CD14-positive monocyte (primary cell): ENCODE measurements around the gene GON4L. TPM values are rescaled to one million over a fixed set of nuclear protein-coding genes. Genes with fewer than 3 reads are reported as not detected.
A peak's percentile ranks its signal among the peaks of the same experiment; 100 is the strongest.

Experiments
- DNase-seq, 3 donors: peaks; one replicate each; pipeline ENCODE4 v3.0.0-alpha.2; 2011 to 2022
- H2AFZ ChIP-seq: 2 replicates; pipeline ENCODE4 v1.6.0; 2012; ENCODE audit warnings: mild to moderate bottlenecking, low read depth, low read length, inconsistent platforms; ENCODE audit not compliant: insufficient read depth, poor library complexity, severe bottlenecking
- H3K27ac ChIP-seq, 2 donors: 1 replicate in 1 of 2; 2 replicates in 1 of 2; pipeline ENCODE4 v1.5.1; 2012 to 2013; ENCODE audit warnings: low read length in 2 of 2, control low read depth in 1 of 2, inconsistent platforms in 1 of 2, low read depth in 1 of 2, mild to moderate bottlenecking in 1 of 2
- H3K27me3 ChIP-seq, 2 donors: one replicate each; pipeline versions ENCODE4 v1.6.0 to v1.6.1; 2011 to 2013; ENCODE audit warnings: low read length in 2 of 2; ENCODE audit not compliant: control insufficient read depth in 2 of 2, insufficient read depth in 2 of 2
- H3K36me3 ChIP-seq, 2 donors: replicated peaks in 1 of 2; 1 replicate in 1 of 2; 2 replicates in 1 of 2; pipeline versions ENCODE4 v1.5.1 to v1.6.1; 2012 to 2013; ENCODE audit warnings: low read length in 2 of 2, control low read depth in 1 of 2, inconsistent platforms in 1 of 2, mild to moderate bottlenecking in 1 of 2; ENCODE audit not compliant: insufficient read depth in 2 of 2, control insufficient read depth in 1 of 2
- H3K4me1 ChIP-seq, 2 donors: 1 replicate in 1 of 2; 2 replicates in 1 of 2; pipeline versions ENCODE4 v1.5.1 to v1.6.1; 2012 to 2013; ENCODE audit warnings: low read length in 2 of 2, control low read depth in 1 of 2, inconsistent platforms in 1 of 2, mild to moderate bottlenecking in 1 of 2, moderate library complexity in 1 of 2; ENCODE audit not compliant: insufficient read depth in 2 of 2, control insufficient read depth in 1 of 2
- H3K4me2 ChIP-seq: replicated peaks from 2 replicates; pipeline ENCODE3; 2012; ENCODE audit warnings: low read length, moderate library complexity, mild to moderate bottlenecking; ENCODE audit not compliant: poor library complexity, severe bottlenecking; ENCODE audit errors: extremely low read depth
- H3K4me3 ChIP-seq, 3 experiments: fragments of 200-600 bp in 1 of 3; sonication (generic) in 1 of 3; replicated peaks in 1 of 3; 1 replicate in 2 of 3; 2 replicates in 1 of 3; pipeline ENCODE4 v1.5.1; 2011 to 2013; ENCODE audit warnings: low read length in 3 of 3, mild to moderate bottlenecking in 3 of 3, control low read depth in 2 of 3, low read depth in 2 of 3, inconsistent platforms in 1 of 3, moderate library complexity in 1 of 3
- H3K79me2 ChIP-seq: 2 replicates; pipeline ENCODE4 v1.6.0; 2012; ENCODE audit warnings: mild to moderate bottlenecking, control low read depth, inconsistent platforms, low read length, moderate library complexity; ENCODE audit not compliant: insufficient read depth
- H3K9ac ChIP-seq: 2 replicates; pipeline ENCODE4 v1.6.0; 2017; ENCODE audit warnings: low read length, mild to moderate bottlenecking; ENCODE audit not compliant: insufficient read depth, poor library complexity, severe bottlenecking
- H3K9me3 ChIP-seq, 2 donors: replicated peaks in 1 of 2; 1 replicate in 1 of 2; 2 replicates in 1 of 2; pipeline versions ENCODE4 v1.5.1 to v1.6.1; 2012 to 2013; ENCODE audit warnings: low read length in 2 of 2, control low read depth in 1 of 2; ENCODE audit not compliant: control insufficient read depth in 1 of 2, insufficient read depth in 1 of 2
- H4K20me1 ChIP-seq: 2 replicates; pipeline ENCODE4 v1.6.0; 2012; ENCODE audit warnings: mild to moderate bottlenecking, low read length, control low read depth, moderate library complexity; ENCODE audit not compliant: insufficient read depth
- H3K27ac Mint-ChIP-seq, 7 donors: one replicate each; pipeline ENCODE4 v1.8.0; 2020; ENCODE audit warnings: mild to moderate bottlenecking in 7 of 7, mixed read lengths in 7 of 7, moderate library complexity in 6 of 7, inconsistent platforms in 2 of 7
- H3K27me3 Mint-ChIP-seq, 3 donors: one replicate each; pipeline ENCODE4 v1.8.0; 2021 to 2022; ENCODE audit warnings: low read depth in 3 of 3, mild to moderate bottlenecking in 3 of 3, mixed read lengths in 3 of 3, moderate library complexity in 3 of 3, inconsistent platforms in 1 of 3
- H3K36me3 Mint-ChIP-seq, 2 donors: one replicate each; pipeline ENCODE4 v1.8.0; 2020; ENCODE audit warnings: mixed read lengths in 2 of 2, inconsistent platforms in 1 of 2, mild to moderate bottlenecking in 1 of 2
- H3K4me1 Mint-ChIP-seq: one replicate; pipeline ENCODE4 v1.8.0; 2020; ENCODE audit warnings: mild to moderate bottlenecking, mixed read lengths
- H3K4me3 Mint-ChIP-seq, 2 donors: one replicate each; pipeline ENCODE4 v1.8.0; 2020; ENCODE audit warnings: mild to moderate bottlenecking in 2 of 2, mixed read lengths in 2 of 2, moderate library complexity in 1 of 2
- H3K9me3 Mint-ChIP-seq, 7 donors: one replicate each; pipeline ENCODE4 v1.8.0; 2020 to 2022; ENCODE audit warnings: mixed read lengths in 7 of 7, mild to moderate bottlenecking in 6 of 7, moderate library complexity in 6 of 7, inconsistent platforms in 2 of 7
- CTCF ChIP-seq: fragments of 200-600 bp; IDR thresholded peaks from one replicate; pipeline ENCODE4 v1.8.0; 2022; ENCODE audit warnings: antibody characterized with exemption, mild to moderate bottlenecking
- WGBS: methylation state at CpG from one replicate; pipeline ENCODE4 v1.1.5; 2013; ENCODE audit warnings: missing lambda C conversion rate; ENCODE audit not compliant: insufficient coverage; 5-methylcytosine and 5-hydroxymethylcytosine counted together
- intact Hi-C, 2 donors: fragments of 100-400 bp; cut with micrococcal nuclease; formaldehyde crosslinking; loops; one replicate each; pipeline versions ENCODE4 v1.15.0 to v1.15.1; 2023
- polyA plus RNA-seq, 3 donors: library from polyadenylated mRNA; depleted of rRNA in 1 of 3; unstranded in 2 of 3; stranded (reverse) in 1 of 3; fragments of 300-500 nt in 2 of 3; fragments of >200 nt in 1 of 3; fragmentation: Illumina TruSeq in 2 of 3; gene quantifications; 1 replicate in 2 of 3; 2 replicates in 1 of 3; pipeline ENCODE4 v1.2.3, GENCODE V29; 2012 to 2021

The GON4L gene
- polyA plus RNA-seq, 3 donors: 8.5 to 39.5 (median 14.0) TPM

GRCh38 chr1:155831279-155831976 lies 25.6 kb downstream of the GON4L start:
- intact Hi-C loops: no loop called here
- H3K9ac ChIP-seq: no peak overlapping the region
- peaks cover 13 to 15% of the 10 kb centered on the region in 2 donors for H3K4me1 ChIP-seq
- no peak for TF ChIP-seq CTCF
- no peaks in the 10 kb centered on the region for H3K9me3 ChIP-seq
- H4K20me1 ChIP-seq: peaks cover 41% of the 10 kb centered on the region
- H2AFZ ChIP-seq: no peak overlapping the region
- no peak overlapping the region for H3K27ac ChIP-seq
- WGBS: 100% methylated on average over 4 of the region's 7 CpGs
- H3K4me3 Mint-ChIP-seq: no peak overlapping the region
- peaks cover 0 to 1% (median 0%) of the 10 kb centered on the region in 7 donors for H3K9me3 Mint-ChIP-seq
- H3K36me3 Mint-ChIP-seq: peaks cover 14 to 50% of the 10 kb centered on the region in 2 donors
- no peak overlapping the region for H3K4me2 ChIP-seq
- DNase-seq: no peak
- H3K27ac Mint-ChIP-seq: peak overlapping the region in 2 of 7 donors; percentile 9 to 15
- peaks cover 15% of the 10 kb centered on the region for H3K79me2 ChIP-seq
- H3K4me3 ChIP-seq: no peak overlapping the region
- H3K27me3 Mint-ChIP-seq: no peaks in the 10 kb centered on the region
- H3K4me1 Mint-ChIP-seq: peaks cover 13% of the 10 kb centered on the region
- H3K36me3 ChIP-seq: peaks cover 8 to 36% of the 10 kb centered on the region in 2 donors
- H3K27me3 ChIP-seq: no peaks in the 10 kb centered on the region

- Histone ChIP-seq H4K20me1 (peaks cover 18% of the 10 kb centered on the region), H3K27me3 (no peaks in the 10 kb centered on the region), H3K36me3 (peaks cover 37 to 65% of the 10 kb centered on the region in 2 donors), H3K4me1 (no peaks in the 10 kb centered on the region), H3K9me3 (no peaks in the 10 kb centered on the region), H3K27ac (no peak overlapping the region), H3K4me3 (no peak overlapping the region), H3K4me2 (no peak overlapping the region), H3K79me2 (peaks cover 12% of the 10 kb centered on the region), H2AFZ (no peak overlapping the region), H3K9ac (no peak overlapping the region)
- no peak for TF ChIP-seq CTCF
- intact Hi-C loops: no loop called here
- Mint-ChIP-seq H3K9me3 (no peaks in the 10 kb centered on the region), H3K27ac (peak overlapping the region in 1 of 7 donors; percentile 56), H3K36me3 (peaks cover 44 to 75% of the 10 kb centered on the region in 2 donors), H3K27me3 (no peaks in the 10 kb centered on the region), H3K4me1 (no peaks in the 10 kb centered on the region), H3K4me3 (no peak overlapping the region)
- no peak for DNase-seq
- WGBS: 93% methylated on average over 2 of the region's 4 CpGs
Measured at GRCh38 chr1:155827450-155827849, 29.6 kb downstream of the GON4L start.
